GM23338 (cell line): ENCODE results near the gene NEURL1. TPM values are rescaled to one million over a fixed set of nuclear protein-coding genes. Genes with fewer than 3 reads are reported as not detected.
A peak's percentile ranks its signal among the peaks of the same experiment; 100 is the strongest.

Experiments used
- ATAC-seq: fragments of 200-7000 bp; cut with Tn5 transposase; 3 replicates; pipeline ENCODE4 v1.9.1; 2020
- DNase-seq: peaks from one replicate; pipeline ENCODE4 v3.0.0-alpha.2; 2015; ENCODE audit warnings: low spot score
- H2AFZ ChIP-seq: fragments of 200-600 bp; sonication (generic); 2 replicates; pipeline ENCODE4 v1.8.0; 2016; ENCODE audit warnings: antibody characterized with exemption, mild to moderate bottlenecking, moderate library complexity
- H3F3A ChIP-seq: fragments of 200-600 bp; sonication (generic); replicated peaks from 2 replicates; pipeline ENCODE4 v1.8.0; 2017; ENCODE audit warnings: antibody characterized with exemption, mixed run types, low read depth
- H3K27ac ChIP-seq: fragments of 200-600 bp; sonication (generic); 2 replicates; pipeline ENCODE4 v1.6.1; 2016; ENCODE audit warnings: low read depth
- H3K27me3 ChIP-seq: fragments of 200-600 bp; sonication (generic); 2 replicates; pipeline ENCODE4 v1.8.0; 2016; ENCODE audit warnings: mild to moderate bottlenecking, mixed run types, moderate library complexity; ENCODE audit not compliant: insufficient read depth
- H3K36me3 ChIP-seq: fragments of 200-600 bp; sonication (generic); 2 replicates; pipeline ENCODE4 v1.8.0; 2016; ENCODE audit warnings: mild to moderate bottlenecking; ENCODE audit not compliant: insufficient read depth
- H3K4me1 ChIP-seq: fragments of 200-600 bp; sonication (generic); 2 replicates; pipeline ENCODE4 v1.8.0; 2016; ENCODE audit warnings: mild to moderate bottlenecking, moderate library complexity; ENCODE audit not compliant: insufficient read depth
- H3K4me2 ChIP-seq: fragments of 200-600 bp; sonication (generic); 2 replicates; pipeline ENCODE4 v1.7.1; 2017; ENCODE audit warnings: mixed run types
- H3K4me3 ChIP-seq: fragments of 200-600 bp; sonication (generic); 2 replicates; pipeline ENCODE4 v1.6.1; 2016; ENCODE audit warnings: mixed run types
- H3K79me2 ChIP-seq: fragments of 200-600 bp; sonication (generic); replicated peaks from 2 replicates; pipeline ENCODE4 v1.8.0; 2017; ENCODE audit warnings: mild to moderate bottlenecking; ENCODE audit not compliant: insufficient read depth
- H3K9me2 ChIP-seq: fragments of 200-600 bp; sonication (generic); 2 replicates; pipeline ENCODE4 v1.8.0; 2017; ENCODE audit not compliant: insufficient read depth
- H4K20me1 ChIP-seq: fragments of 200-600 bp; sonication (generic); replicated peaks from 2 replicates; pipeline ENCODE4 v1.8.0; 2017; ENCODE audit warnings: mild to moderate bottlenecking; ENCODE audit not compliant: insufficient read depth
- H3K27ac Mint-ChIP-seq: 2 replicates; pipeline ENCODE4 v1.8.0; 2020; ENCODE audit warnings: inconsistent platforms, mild to moderate bottlenecking, moderate library complexity, mixed read lengths
- H3K27me3 Mint-ChIP-seq: 3 replicates; pipeline ENCODE4 v1.8.0; 2022; ENCODE audit warnings: low read depth, mild to moderate bottlenecking, moderate library complexity, mixed read lengths, inconsistent platforms; ENCODE audit not compliant: insufficient read depth, poor library complexity
- H3K36me3 Mint-ChIP-seq: 3 replicates; pipeline ENCODE4 v1.8.0; 2021; ENCODE audit warnings: low read depth, mild to moderate bottlenecking, inconsistent platforms, moderate library complexity, mixed read lengths
- H3K4me1 Mint-ChIP-seq: 3 replicates; pipeline ENCODE4 v1.8.0; 2020; ENCODE audit warnings: mild to moderate bottlenecking, inconsistent platforms, mixed read lengths
- H3K4me3 Mint-ChIP-seq: 3 replicates; pipeline ENCODE4 v1.8.0; 2021; ENCODE audit warnings: moderate library complexity, mild to moderate bottlenecking, inconsistent platforms, mixed read lengths
- H3K9me3 Mint-ChIP-seq: 3 replicates; pipeline ENCODE4 v1.8.0; 2020; ENCODE audit warnings: moderate library complexity, mild to moderate bottlenecking, inconsistent platforms, mixed read lengths
- CREB1 ChIP-seq: fragments of 250-450 bp; sonication (Bioruptor Pico); IDR thresholded peaks from 2 replicates; pipeline ENCODE4 v1.5.0; 2020; ENCODE audit warnings: low read depth, mild to moderate bottlenecking, moderate library complexity
- EZH2 ChIP-seq: fragments of 200-600 bp; sonication (generic); IDR thresholded peaks from one replicate; pipeline ENCODE4 v1.8.0; 2017; ENCODE audit warnings: antibody characterized with exemption, mild to moderate bottlenecking, low read depth; ENCODE audit not compliant: unreplicated experiment
- EZH2phosphoT487 ChIP-seq: fragments of 200-600 bp; sonication (generic); IDR thresholded peaks from one replicate; pipeline ENCODE4 v1.8.1; 2018; ENCODE audit warnings: antibody characterized with exemption; ENCODE audit not compliant: unreplicated experiment
- JUNB ChIP-seq: IDR thresholded peaks from one replicate; pipeline ENCODE4 v1.6.1; 2016; ENCODE audit warnings: antibody characterized with exemption; ENCODE audit not compliant: unreplicated experiment
- NANOG ChIP-seq: IDR thresholded peaks from 2 replicates; pipeline ENCODE4 v1.6.1; 2016; ENCODE audit warnings: antibody characterized with exemption, borderline replicate concordance
- POLR2AphosphoS5 ChIP-seq: IDR thresholded peaks from 2 replicates; pipeline ENCODE4 v1.6.1; 2016; ENCODE audit warnings: antibody characterized with exemption, low read depth
- REST ChIP-seq: IDR thresholded peaks from one replicate; pipeline ENCODE4 v1.6.1; 2018; ENCODE audit warnings: antibody characterized with exemption; ENCODE audit not compliant: unreplicated experiment
- STAT1 ChIP-seq: IDR thresholded peaks from one replicate; pipeline ENCODE4 v1.6.1; 2016; ENCODE audit warnings: antibody characterized with exemption; ENCODE audit not compliant: unreplicated experiment
- ZNF114 ChIP-seq: fragments of 250-450 bp; sonication (Bioruptor Pico); IDR thresholded peaks from 2 replicates; pipeline ENCODE4 v1.5.0; 2020; ENCODE audit warnings: mild to moderate bottlenecking, moderate library complexity
- ZNF331 ChIP-seq: fragments of 250-450 bp; sonication (Bioruptor Pico); IDR thresholded peaks from 2 replicates; pipeline ENCODE4 v1.5.0; 2020; ENCODE audit warnings: low read depth, mild to moderate bottlenecking, moderate library complexity
- ZNF462 ChIP-seq: fragments of 250-450 bp; sonication (Bioruptor Pico); IDR thresholded peaks from 2 replicates; pipeline ENCODE4 v1.5.0; 2020; ENCODE audit warnings: mild to moderate bottlenecking, moderate library complexity
- polyA plus RNA-seq: library from polyadenylated mRNA; unstranded; fragments of >200 nt; fragmentation: Nextera tagmentation; extraction: Ambion mirVana; gene quantifications from 2 replicates; pipeline ENCODE4 v1.2.1, GENCODE V29; 2016
- total RNA-seq: library from RNA; depleted of rRNA; stranded (reverse); fragments of >200 nt; shearing (Covaris generic); gene quantifications from 2 replicates; pipeline ENCODE4 v1.2.3, GENCODE V29; 2014
- TF ChIP-seq, protein P1 (sequence below), 2 experiments: fragments of 200-600 bp in 1 of 2; sonication (generic) in 1 of 2; conservative IDR thresholded peaks; 2 replicates each; pipeline versions ENCODE4 v1.5.1 to v1.6.1; 2016 to 2017; ENCODE audit warnings: antibody characterized with exemption in 2 of 2, low read depth in 2 of 2, mild to moderate bottlenecking in 2 of 2, moderate library complexity in 1 of 2
- TF ChIP-seq, protein P2 (sequence below): IDR thresholded peaks from 2 replicates; pipeline ENCODE4 v1.6.1; 2016; ENCODE audit warnings: antibody characterized with exemption

Gene NEURL1
- total and polyA plus RNA-seq, 2 experiments from 2014 or later = 0.82 to 1.1 TPM

- TF ChIP-seq, protein P1, sequence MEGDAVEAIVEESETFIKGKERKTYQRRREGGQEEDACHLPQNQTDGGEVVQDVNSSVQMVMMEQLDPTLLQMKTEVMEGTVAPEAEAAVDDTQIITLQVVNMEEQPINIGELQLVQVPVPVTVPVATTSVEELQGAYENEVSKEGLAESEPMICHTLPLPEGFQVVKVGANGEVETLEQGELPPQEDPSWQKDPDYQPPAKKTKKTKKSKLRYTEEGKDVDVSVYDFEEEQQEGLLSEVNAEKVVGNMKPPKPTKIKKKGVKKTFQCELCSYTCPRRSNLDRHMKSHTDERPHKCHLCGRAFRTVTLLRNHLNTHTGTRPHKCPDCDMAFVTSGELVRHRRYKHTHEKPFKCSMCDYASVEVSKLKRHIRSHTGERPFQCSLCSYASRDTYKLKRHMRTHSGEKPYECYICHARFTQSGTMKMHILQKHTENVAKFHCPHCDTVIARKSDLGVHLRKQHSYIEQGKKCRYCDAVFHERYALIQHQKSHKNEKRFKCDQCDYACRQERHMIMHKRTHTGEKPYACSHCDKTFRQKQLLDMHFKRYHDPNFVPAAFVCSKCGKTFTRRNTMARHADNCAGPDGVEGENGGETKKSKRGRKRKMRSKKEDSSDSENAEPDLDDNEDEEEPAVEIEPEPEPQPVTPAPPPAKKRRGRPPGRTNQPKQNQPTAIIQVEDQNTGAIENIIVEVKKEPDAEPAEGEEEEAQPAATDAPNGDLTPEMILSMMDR (conservative IDR thresholded peaks at IDR 0.05; ENCODE audit: low read depth in 2 of 2) = no peak
- TF ChIP-seq CREB1 (CRISPR knock-in tag) (no peak), JUNB (no peak)
These were observed 140.3 kb downstream of the NEURL1 start (continued) for GRCh38 chr10:103633846-103634245.

DNA sequence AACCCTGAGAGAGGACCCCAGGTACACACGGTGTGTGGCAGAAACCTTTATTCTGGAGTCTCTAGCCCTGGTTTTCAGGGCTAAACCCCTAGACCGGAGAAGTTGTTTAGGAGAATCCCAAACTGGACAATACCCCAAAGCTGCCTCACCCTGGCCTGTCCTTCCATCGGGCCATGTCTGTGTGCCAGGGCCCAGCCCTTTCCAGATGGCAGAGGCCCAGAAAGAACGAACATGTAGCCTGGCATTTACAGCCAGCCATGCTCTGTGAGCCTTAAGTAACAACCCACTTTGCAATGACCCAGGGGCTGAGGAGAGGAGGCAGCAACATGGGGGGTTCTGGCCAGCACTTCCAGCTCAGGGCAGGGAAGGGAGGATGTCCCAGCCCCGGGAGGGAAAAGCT is 142.1 kb downstream of the NEURL1 start:
- H3K4me1 Mint-ChIP-seq = peaks cover 47% of the 10 kb centered on the region
- Histone ChIP-seq H3K9me2 (no peaks in the 10 kb centered on the region), H3K4me1 (peaks cover 29% of the 10 kb centered on the region), H3F3A (0 out of 2 replicates have a peak, but pooled peaks cover 5% of the 10 kb centered on the region), H2AFZ (no peak overlapping the region), H3K36me3 (no peaks in the 10 kb centered on the region), H3K27ac (no peak overlapping the region), H3K4me3 (no peak overlapping the region), H4K20me1 (no peaks in the 10 kb centered on the region), H3K79me2 (no peaks in the 10 kb centered on the region), H3K27me3 (no peaks in the 10 kb centered on the region), H3K4me2 (no peak overlapping the region)
- peaks cover 13% of the 10 kb centered on the region for H3K27me3 Mint-ChIP-seq
- ATAC-seq (no peak), DNase-seq (no peak)
- 0 out of 2 replicates have a peak overlapping the region, but pooled peaks have one; percentile 31 for H3K27ac Mint-ChIP-seq
- no peaks in the 10 kb centered on the region for H3K36me3 Mint-ChIP-seq
- H3K4me3 Mint-ChIP-seq = no peak overlapping the region
- no peaks in the 10 kb centered on the region for H3K9me3 Mint-ChIP-seq
- TF ChIP-seq ZNF114 (no peak), ZNF331 (CRISPR knock-in tag) (no peak), POLR2AphosphoS5 (no peak), NANOG (no peak), REST (no peak), JUNB (no peak), EZH2 (no peak), EZH2phosphoT487 (no peak), CREB1 (CRISPR knock-in tag) (no peak), ZNF462 (no peak), STAT1 (no peak)
- TF ChIP-seq, protein P2, sequence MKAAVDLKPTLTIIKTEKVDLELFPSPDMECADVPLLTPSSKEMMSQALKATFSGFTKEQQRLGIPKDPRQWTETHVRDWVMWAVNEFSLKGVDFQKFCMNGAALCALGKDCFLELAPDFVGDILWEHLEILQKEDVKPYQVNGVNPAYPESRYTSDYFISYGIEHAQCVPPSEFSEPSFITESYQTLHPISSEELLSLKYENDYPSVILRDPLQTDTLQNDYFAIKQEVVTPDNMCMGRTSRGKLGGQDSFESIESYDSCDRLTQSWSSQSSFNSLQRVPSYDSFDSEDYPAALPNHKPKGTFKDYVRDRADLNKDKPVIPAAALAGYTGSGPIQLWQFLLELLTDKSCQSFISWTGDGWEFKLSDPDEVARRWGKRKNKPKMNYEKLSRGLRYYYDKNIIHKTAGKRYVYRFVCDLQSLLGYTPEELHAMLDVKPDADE = no peak
